Epithelial cell of umbilical artery (primary cell): Measurements from ENCODE around the gene NDUFS2. TPM values are rescaled to one million over a fixed set of nuclear protein-coding genes. Genes with fewer than 3 reads are reported as not detected.

Source experiments
- total RNA-seq: library from RNA; depleted of rRNA; stranded (reverse); fragments of >200 nt; gene quantifications from 2 replicates; pipeline ENCODE4 v1.2.3, GENCODE V29; 2014

Gene NDUFS2
- 206 and 233 TPM in 2 replicates for total RNA-seq

GRCh38 chr1:161201836-161202712 is at the start of gene NDUFS2:
Gene NDUFS2 (plus strand): TSS chr1:161202367. CDS start chr1:161202386, 19 bp downstream.

GRCh38 chr1:161153682-161154337 is 48.4 kb upstream of the NDUFS2 start, which contains the start of gene UFC1:
Gene UFC1 (plus strand): TSS chr1:161153978. CDS start chr1:161153998, 20 bp downstream.

GRCh38 chr1:161159087-161159912 is 42.9 kb upstream of the NDUFS2 start, which contains the start of gene USP21:
Gene USP21 (plus strand): TSS chr1:161159500. CDS start chr1:161160641, 1,141 bp downstream.

GRCh38 chr1:161165742-161166668 is 36.2 kb upstream of the NDUFS2 start, which contains the start of gene PPOX:
Gene PPOX (plus strand): TSS chr1:161166426. CDS start chr1:161166848, 422 bp downstream.

GRCh38 chr1:161177112-161177935 is 24.8 kb upstream of the NDUFS2 start, which contains the start of gene B4GALT3:
Gene B4GALT3 (minus strand): TSS chr1:161177507. CDS start chr1:161176060, 1,447 bp downstream.

GRCh38 chr1:161198897-161199431 is 3.2 kb upstream of the NDUFS2 start, which contains the start of gene ADAMTS4:
Gene ADAMTS4 (minus strand): TSS chr1:161199054. CDS start chr1:161198627, 427 bp downstream.

GRCh38 chr1:161215076-161215475 is 12.9 kb downstream of the NDUFS2 start, which contains the start of gene FCER1G:
Gene FCER1G (plus strand): TSS chr1:161215295. CDS start chr1:161215322, 27 bp downstream.

GRCh38 chr1:161225534-161226319 is 23.6 kb downstream of the NDUFS2 start, which contains the start of gene TOMM40L:
Gene TOMM40L (plus strand): TSS chr1:161226060. CDS start chr1:161226490, 430 bp downstream.

GRCh38 chr1:161238039-161238473 is 35.9 kb downstream of the NDUFS2 start, which contains the start of gene NR1I3:
Gene NR1I3 (minus strand): TSS chr1:161238203. CDS start chr1:161236565, 1,638 bp downstream.

GRCh38 chr1:161258439-161259344 is 56.5 kb downstream of the NDUFS2 start, which contains the start of gene PCP4L1:
Gene PCP4L1 (plus strand): TSS chr1:161258745. CDS start chr1:161258975, 230 bp downstream.

Other genes with a start within 250 kb of the NDUFS2 start
- gene ITLN2, start 247.6 kb upstream of the NDUFS2 start, total RNA-seq: not detected in 2 replicates
- gene F11R, start 181.2 kb upstream of the NDUFS2 start, total RNA-seq: 104 and 115 TPM in 2 replicates
- gene TSTD1, start 163.4 kb upstream of the NDUFS2 start, total RNA-seq: 38.3 and 82.1 TPM in 2 replicates
- gene USF1, start 156.4 kb upstream of the NDUFS2 start, total RNA-seq: 81.5 and 113 TPM in 2 replicates
- gene ARHGAP30, start 132.5 kb upstream of the NDUFS2 start, total RNA-seq: not detected in 2 replicates
- gene NECTIN4, start 112.8 kb upstream of the NDUFS2 start, total RNA-seq: 0.15 and 0.32 TPM in 2 replicates
- 0.65 and 2.9 TPM in 2 replicates for gene KLHDC9, start 104.0 kb upstream of the NDUFS2 start, total RNA-seq
- gene PFDN2, start 84.3 kb upstream of the NDUFS2 start, total RNA-seq: 96.8 and 148 TPM in 2 replicates
- gene NIT1, start 84.3 kb upstream of the NDUFS2 start, total RNA-seq: 9.7 and 14.7 TPM in 2 replicates
- gene DEDD, start 69.7 kb upstream of the NDUFS2 start, total RNA-seq: 31.2 and 35.4 TPM in 2 replicates
- gene UFC1, start 48.4 kb upstream of the NDUFS2 start, total RNA-seq: 105 and 141 TPM in 2 replicates
- 3.3 and 5.5 TPM in 2 replicates for gene USP21, start 42.9 kb upstream of the NDUFS2 start, total RNA-seq
- gene PPOX, start 35.9 kb upstream of the NDUFS2 start, total RNA-seq: 16.3 and 17.5 TPM in 2 replicates
- 18.5 and 19.8 TPM in 2 replicates for gene B4GALT3, start 24.9 kb upstream of the NDUFS2 start, total RNA-seq
- 16.0 and 16.6 TPM in 2 replicates for gene ADAMTS4, start 3.3 kb upstream of the NDUFS2 start, total RNA-seq
- not detected in 2 replicates for gene FCER1G, start 12.9 kb downstream of the NDUFS2 start, total RNA-seq
- not detected in 2 replicates for gene APOA2, start 21.3 kb downstream of the NDUFS2 start, total RNA-seq
- gene TOMM40L, start 23.7 kb downstream of the NDUFS2 start, total RNA-seq: 15.9 and 21.9 TPM in 2 replicates
- not detected in 2 replicates for gene NR1I3, start 35.8 kb downstream of the NDUFS2 start, total RNA-seq
- not detected in 2 replicates for gene PCP4L1, start 56.4 kb downstream of the NDUFS2 start, total RNA-seq
- gene MPZ, start 107.6 kb downstream of the NDUFS2 start, total RNA-seq: 0.15 and 0.32 TPM in 2 replicates
- gene SDHC, start 112.0 kb downstream of the NDUFS2 start, total RNA-seq: 22.1 and 46.2 TPM in 2 replicates
- gene CFAP126, start 165.5 kb downstream of the NDUFS2 start, total RNA-seq: not detected in 2 replicates